Measurements from ENCODE around the gene ORAI3. TPM values are rescaled to one million over a fixed set of nuclear protein-coding genes. Genes with fewer than 3 reads are reported as not detected.

Gene ORAI3
- total RNA-seq, 1 experiment from 2014 or later = 9.0 TPM

GRCh38 chr16:30927789-30928378 lies 21.0 kb upstream of the ORAI3 start:
- peak; percentile 61 for DNase-seq (ENCODE audit: low read depth, low spot score)
- Histone ChIP-seq H3K4me3 (replicated peaks in 1 of 2; ENCODE audit: low read depth in 1 of 2, low read length in 2 of 2) (no peak overlapping the region), H3K9me3 (ENCODE audit: control insufficient read depth in 1 of 2, insufficient read depth in 1 of 2, low read depth in 1 of 2, low read length in 2 of 2) (no peaks in the 10 kb centered on the region), H3K4me2 (ENCODE audit: low read length) (peak overlapping the region; percentile 14; the same call in 1 of the 2 replicates), H3K4me1 (ENCODE audit: control insufficient read depth in 1 of 2, insufficient read depth in 2 of 2, low read length in 2 of 2) (peaks cover 7 to 15% of the 10 kb centered on the region in 2 experiments; a peak in 3 of 4 replicates), H2AFZ (ENCODE audit: low read depth, low read length, poor library complexity, severe bottlenecking) (no peak overlapping the region), H3K36me3 (ENCODE audit: control insufficient read depth in 1 of 2, insufficient read depth in 2 of 2, low read length in 2 of 2) (peaks cover 9 to 26% of the 10 kb centered on the region in 2 experiments), H3K9me2 (ENCODE audit: insufficient read depth) (no peaks in the 10 kb centered on the region), H3K27me3 (ENCODE audit: insufficient read depth, low read length) (no peaks in the 10 kb centered on the region), H3K27ac (ENCODE audit: low read depth, low read length) (peak overlapping the region; percentile 31; the same call in 1 of the 2 replicates), H3K9ac (ENCODE audit: low read length) (no peak overlapping the region), H4K20me1 (ENCODE audit: insufficient read depth) (no peaks in the 10 kb centered on the region), H3K79me2 (ENCODE audit: insufficient read depth, low read length) (peaks cover 10% of the 10 kb centered on the region; the same call in 1 of the 2 replicates)
- CTCF ChIA-PET = interaction anchor here (1.0 to 1.7 kb wide), 2 partner anchors 14 to 26 kb away, joined by 6 to 10 read pairs; no protein-coding TSS in a partner anchor
- TF ChIP-seq MAX (IDR thresholded peaks at IDR 0.05) = no peak
- TF ChIP-seq TCF7L2 (IDR thresholded peaks at IDR 0.05; ENCODE audit: borderline replicate concordance, extremely low read depth, insufficient read depth, insufficient read length) = no peak
- peak; percentile 40; the same call in 1 of the 2 replicates for TF ChIP-seq POLR2AphosphoS5 (IDR thresholded peaks at IDR 0.05; ENCODE audit: low read depth, low read length)
- no peak for TF ChIP-seq SIN3A (IDR thresholded peaks at IDR 0.05; ENCODE audit: low read depth)
- no peak for TF ChIP-seq ZNF274 (IDR thresholded peaks at IDR 0.05; ENCODE audit: low read depth, low read length)
- no peak for TF ChIP-seq JUND (IDR thresholded peaks at IDR 0.05)
- TF ChIP-seq RAD21 (IDR thresholded peaks at IDR 0.05; ENCODE audit: low read depth) = no peak
- RAD21 ChIA-PET (ENCODE audit: low non-redundant PET in 1 of 2, low total read pairs in 2 of 2, uncharacterized antibody in 2 of 2, unreplicated experiment in 2 of 2) = no interaction called here
- ATAC-seq = peak; percentile 70
- POLR2A ChIA-PET = interaction anchor here (0.7 to 1.2 kb wide), 2 partner anchors 12 to 190 kb away, joined by 3 to 4 read pairs; partner anchors contain the start of gene KAT8
- intact Hi-C loops (cut with micrococcal nuclease) = no loop called here
- no TSS peak for BruUV-seq (replicated peaks)

GRCh38 chr16:30928390-30928789 lies 20.5 kb upstream of the ORAI3 start:
- no peaks in the 10 kb centered on the region for H4K20me1 ChIP-seq (ENCODE audit: insufficient read depth)
- intact Hi-C loops (cut with micrococcal nuclease) = no loop called here
- no peak overlapping the region for H2AFZ ChIP-seq (ENCODE audit: low read depth, low read length, poor library complexity, severe bottlenecking)
- no TSS peak for BruUV-seq (replicated peaks)
- H3K27ac ChIP-seq (ENCODE audit: low read depth, low read length) = peak overlapping the region; percentile 30; the same call in 1 of the 2 replicates
- DNase-seq (ENCODE audit: low read depth, low spot score) (no peak), ATAC-seq (no peak)
- H3K36me3 ChIP-seq (ENCODE audit: control insufficient read depth in 1 of 2, insufficient read depth in 2 of 2, low read length in 2 of 2) = peaks cover 9 to 26% of the 10 kb centered on the region in 2 experiments
- no peaks in the 10 kb centered on the region for H3K9me2 ChIP-seq (ENCODE audit: insufficient read depth)
- H3K9ac ChIP-seq (ENCODE audit: low read length) = no peak overlapping the region
- no peaks in the 10 kb centered on the region for H3K27me3 ChIP-seq (ENCODE audit: insufficient read depth, low read length)
- H3K9me3 ChIP-seq (ENCODE audit: control insufficient read depth in 1 of 2, insufficient read depth in 1 of 2, low read depth in 1 of 2, low read length in 2 of 2) = no peaks in the 10 kb centered on the region
- no peak overlapping the region for H3K4me2 ChIP-seq (ENCODE audit: low read length)
- no peak for TF ChIP-seq YY1 (IDR thresholded peaks at IDR 0.05; ENCODE audit: extremely low read depth, insufficient replicate concordance, low read depth, low read length)
- TF ChIP-seq EGR1 (IDR thresholded peaks at IDR 0.05; ENCODE audit: low read depth) = no peak
- ChIA-PET POLR2A (interaction anchor here (0.7 to 1.2 kb wide), 2 partner anchors 12 to 189 kb away, joined by 3 to 4 read pairs; partner anchors contain the start of gene KAT8), RAD21 (ENCODE audit: low non-redundant PET in 1 of 2, low total read pairs in 2 of 2, uncharacterized antibody in 2 of 2, unreplicated experiment in 2 of 2) (no interaction called here), CTCF (interaction anchor here (1.0 kb wide), 1 partner anchor 25 kb away, joined by 6 read pairs; no protein-coding TSS in a partner anchor)
- peaks cover 7 to 15% of the 10 kb centered on the region in 2 experiments; a peak in 3 of 4 replicates for H3K4me1 ChIP-seq (ENCODE audit: control insufficient read depth in 1 of 2, insufficient read depth in 2 of 2, low read length in 2 of 2)
- H3K79me2 ChIP-seq (ENCODE audit: insufficient read depth, low read length) = peaks cover 10% of the 10 kb centered on the region; the same call in 1 of the 2 replicates
- H3K4me3 ChIP-seq (replicated peaks in 1 of 2; ENCODE audit: low read depth in 1 of 2, low read length in 2 of 2) = no peak overlapping the region
